A673 (cell line): ENCODE data around the gene TRIM65. TPM values are rescaled to one million over a fixed set of nuclear protein-coding genes. Genes with fewer than 3 reads are reported as not detected.
"Not testable (repeated sequence)": the region's sequence is repeated elsewhere in the genome, so short reads cannot be mapped to it uniquely, and the experiment has no call there.

Experiments used
- BruUV-seq: library from RNA; stranded (reverse); fragments of 400-500 nt; replicated peaks from 2 replicates; lab custom pipeline; 2021; lab: Mats Ljungman, UMichigan
- CTCF ChIA-PET: fragments of 300-600 bp; sonication (Branson Sonifier 250); formaldehyde crosslinking; loops from one replicate; lab custom pipeline; 2022; ENCODE audit warnings: antibody characterized with exemption; lab: Charles Lee
- POLR2A ChIA-PET: fragments of 300-600 bp; sonication (Branson Sonifier 250); formaldehyde crosslinking; loops from one replicate; lab custom pipeline; 2022; ENCODE audit warnings: antibody characterized with exemption; ENCODE audit not compliant: low non-redundant PET; lab: Charles Lee
- DNase-seq: peaks from one replicate; pipeline ENCODE4 v3.0.0-alpha.2; 2015; ENCODE audit warnings: low spot score
- H3K27ac ChIP-seq: fragments of 200-600 bp; sonication (generic); 2 replicates; pipeline ENCODE4 v1.5.1; 2016; ENCODE audit warnings: mixed run types, low read depth, mild to moderate bottlenecking, mixed read lengths, antibody characterized with exemption, low read length; ENCODE audit not compliant: poor library complexity, severe bottlenecking
- H3K27me3 ChIP-seq: fragments of 200-600 bp; sonication (generic); replicated peaks from 2 replicates; pipeline ENCODE4 v1.6.1; 2017; ENCODE audit warnings: mixed run types, low read depth, mild to moderate bottlenecking, mixed read lengths, antibody characterized with exemption, low read length; ENCODE audit not compliant: insufficient read depth, poor library complexity
- H3K36me3 ChIP-seq: fragments of 200-600 bp; sonication (generic); 2 replicates; pipeline ENCODE4 v1.6.1; 2016; ENCODE audit warnings: mixed run types, mild to moderate bottlenecking, mixed read lengths, antibody characterized with exemption, low read length; ENCODE audit not compliant: insufficient read depth, poor library complexity, severe bottlenecking
- H3K4me1 ChIP-seq: fragments of 200-600 bp; sonication (generic); 2 replicates; pipeline ENCODE4 v1.6.1; 2017; ENCODE audit warnings: mixed run types, mild to moderate bottlenecking, mixed read lengths, antibody characterized with exemption, low read length; ENCODE audit not compliant: insufficient read depth, poor library complexity, severe bottlenecking
- H3K4me3 ChIP-seq: fragments of 200-600 bp; sonication (generic); 2 replicates; pipeline ENCODE4 v1.5.1; 2016; ENCODE audit warnings: low read depth, mixed run types, mild to moderate bottlenecking, mixed read lengths, low read length; ENCODE audit not compliant: poor library complexity, severe bottlenecking
- H3K9me3 ChIP-seq: fragments of 200-600 bp; sonication (generic); 2 replicates; pipeline ENCODE4 v1.6.1; 2016; ENCODE audit warnings: mixed run types, low read depth, mild to moderate bottlenecking, mixed read lengths, antibody characterized with exemption, low read length; ENCODE audit not compliant: poor library complexity, severe bottlenecking
- CTCF ChIP-seq: fragments of 300-800, 200-600 bp; sonication (generic); conservative IDR thresholded peaks from 2 replicates; pipeline ENCODE4 v1.5.1; 2017; ENCODE audit warnings: low read depth, mild to moderate bottlenecking, antibody characterized with exemption, low read length, moderate library complexity, mixed read lengths
- EZH2 ChIP-seq: fragments of 200-600 bp; sonication (generic); IDR thresholded peaks from 2 replicates; pipeline ENCODE4 v1.6.1; 2017; ENCODE audit warnings: borderline replicate concordance, low read depth, mild to moderate bottlenecking, mixed read lengths, antibody characterized with exemption, low read length; ENCODE audit not compliant: poor library complexity, severe bottlenecking
- intact Hi-C: fragments of 100-400 bp; cut with micrococcal nuclease; formaldehyde crosslinking; loops from one replicate; pipeline ENCODE4 v1.10.0; 2022; ENCODE audit not compliant: unreplicated experiment
- total RNA-seq: library from RNA; stranded (reverse); gene quantifications from 2 replicates; pipeline ENCODE4 v1.2.3, GENCODE V29; 2021

TRIM65 gene
- total RNA-seq, 1 experiment from 2014 or later = 47.9 TPM

GRCh38 chr17:75869282-75870141 lies 27.2 kb downstream of the TRIM65 start:
- Histone ChIP-seq H3K27ac (no peak overlapping the region), H3K27me3 (no peaks in the 10 kb centered on the region), H3K9me3 (no peaks in the 10 kb centered on the region), H3K4me1 (no peaks in the 10 kb centered on the region), H3K4me3 (no peak overlapping the region), H3K36me3 (no peaks in the 10 kb centered on the region)
- ChIA-PET POLR2A (no interaction called here), CTCF (no interaction called here)
- intact Hi-C loops = no loop called here
- TF ChIP-seq CTCF (no peak), EZH2 (no peak)
- no TSS peak for BruUV-seq
- no peak for DNase-seq

- H3K27ac ChIP-seq, CTCF ChIA-PET: not testable (repeated sequence)
These were observed 27.9 kb downstream of the TRIM65 start for GRCh38 chr17:75868730-75869281.

GRCh38 chr17:75865404-75866188 lies 31.2 kb downstream of the TRIM65 start:
- H3K27me3 ChIP-seq, H3K27ac ChIP-seq, CTCF ChIA-PET, H3K36me3 ChIP-seq, POLR2A ChIA-PET, H3K9me3 ChIP-seq, BruUV-seq, intact Hi-C loops, H3K4me3 ChIP-seq, DNase-seq, H3K4me1 ChIP-seq: not testable (repeated sequence)

More at GRCh38 chr17:75868730-75869281, 27.9 kb downstream of the TRIM65 start:
- H3K27me3 ChIP-seq, BruUV-seq, POLR2A ChIA-PET, H3K4me1 ChIP-seq, H3K4me3 ChIP-seq, H3K36me3 ChIP-seq, intact Hi-C loops, DNase-seq, H3K9me3 ChIP-seq: not testable (repeated sequence)

GRCh38 chr17:75864887-75865286 lies 31.9 kb downstream of the TRIM65 start:
- H3K4me1 ChIP-seq, H3K27ac ChIP-seq, BruUV-seq, DNase-seq, CTCF ChIA-PET, H3K4me3 ChIP-seq, POLR2A ChIA-PET, H3K9me3 ChIP-seq, H3K36me3 ChIP-seq, intact Hi-C loops, H3K27me3 ChIP-seq: not testable (repeated sequence)
